ENCODE measurements around the gene TMEM88. TPM values are rescaled to one million over a fixed set of nuclear protein-coding genes. Genes with fewer than 3 reads are reported as not detected.

The TMEM88 gene
- total and polyA plus RNA-seq, 2 of the 8 experiments (the other 6 are each of a cell fraction or from before 2014, with no cell fraction given) = 0.69 to 8.8 TPM

DNA sequence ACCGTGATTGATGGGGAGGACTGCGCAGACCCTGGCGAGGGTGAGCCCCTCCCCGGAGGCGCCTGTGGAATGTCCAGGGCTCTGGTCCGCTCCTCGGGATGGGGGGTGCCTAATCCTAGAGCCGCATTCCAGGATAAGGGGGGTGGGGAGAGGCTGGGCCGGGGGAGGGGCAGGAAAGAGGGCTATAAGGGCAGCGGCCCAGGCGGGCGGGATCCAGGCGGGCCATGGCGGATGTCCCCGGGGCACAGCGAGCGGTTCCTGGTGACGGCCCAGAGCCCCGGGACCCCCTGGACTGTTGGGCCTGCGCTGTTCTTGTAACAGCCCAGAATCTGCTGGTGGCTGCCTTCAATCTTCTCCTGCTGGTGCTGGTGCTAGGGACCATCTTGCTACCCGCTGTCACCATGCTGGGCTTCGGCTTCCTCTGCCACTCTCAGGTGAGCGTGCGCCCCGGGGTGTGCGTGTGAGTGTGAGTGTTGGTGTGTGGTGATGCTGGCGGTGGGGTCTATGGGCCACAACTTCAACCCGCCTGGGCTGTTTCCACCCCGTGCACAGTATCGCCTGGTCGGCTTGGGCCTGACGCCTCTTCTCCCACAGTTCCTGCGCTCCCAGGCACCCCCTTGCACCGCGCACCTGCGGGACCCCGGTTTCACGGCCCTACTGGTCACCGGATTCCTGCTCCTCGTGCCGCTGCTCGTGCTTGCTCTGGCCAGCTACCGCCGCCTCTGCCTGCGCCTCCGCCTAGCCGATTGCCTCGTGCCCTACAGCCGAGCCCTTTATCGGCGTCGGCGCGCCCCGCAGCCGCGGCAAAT, at the start of gene TMEM88 (continued):
- TF ChIP-seq KDM4A (IDR thresholded peaks at IDR 0.05; ENCODE audit: low read depth, low read length, severe bottlenecking) (peak; percentile 40), YY1 (IDR thresholded peaks at IDR 0.05; ENCODE audit: low read depth, low read length) (no peak), JUN (IDR thresholded peaks at IDR 0.05; ENCODE audit: low read depth, low read length) (no peak), RBBP5 (IDR thresholded peaks at IDR 0.05; ENCODE audit: borderline replicate concordance, low read depth, low read length) (no peak), PHF8 (conservative IDR thresholded peaks at IDR 0.05; ENCODE audit: low read depth, low read length) (0 out of 2 replicates have a peak, but pooled peaks have one; percentile 16), ZNF274 (IDR thresholded peaks at IDR 0.05; ENCODE audit: borderline replicate concordance, extremely low read depth, low read length) (no peak), BRCA1 (IDR thresholded peaks at IDR 0.05; ENCODE audit: low read depth, low read length) (no peak), TCF12 (IDR thresholded peaks at IDR 0.05; ENCODE audit: low read depth, low read length) (0 out of 2 replicates have a peak, but pooled peaks have one; percentile 43), SP1 (IDR thresholded peaks at IDR 0.05; ENCODE audit: low read depth, low read length) (0 out of 2 replicates have a peak, but pooled peaks have one; percentile 46), POU5F1 (IDR thresholded peaks at IDR 0.05; ENCODE audit: low read depth, low read length) (no peak), SUZ12 (IDR thresholded peaks at IDR 0.05; ENCODE audit: low read length) (peak; percentile 66; the same call in 1 of the 2 replicates), ASH2L (IDR thresholded peaks at IDR 0.05; ENCODE audit: low read length) (peak; percentile 70), GTF2F1 (IDR thresholded peaks at IDR 0.05; ENCODE audit: borderline replicate concordance, low read depth, low read length) (no peak)
- TF ChIP-seq, protein P1, sequence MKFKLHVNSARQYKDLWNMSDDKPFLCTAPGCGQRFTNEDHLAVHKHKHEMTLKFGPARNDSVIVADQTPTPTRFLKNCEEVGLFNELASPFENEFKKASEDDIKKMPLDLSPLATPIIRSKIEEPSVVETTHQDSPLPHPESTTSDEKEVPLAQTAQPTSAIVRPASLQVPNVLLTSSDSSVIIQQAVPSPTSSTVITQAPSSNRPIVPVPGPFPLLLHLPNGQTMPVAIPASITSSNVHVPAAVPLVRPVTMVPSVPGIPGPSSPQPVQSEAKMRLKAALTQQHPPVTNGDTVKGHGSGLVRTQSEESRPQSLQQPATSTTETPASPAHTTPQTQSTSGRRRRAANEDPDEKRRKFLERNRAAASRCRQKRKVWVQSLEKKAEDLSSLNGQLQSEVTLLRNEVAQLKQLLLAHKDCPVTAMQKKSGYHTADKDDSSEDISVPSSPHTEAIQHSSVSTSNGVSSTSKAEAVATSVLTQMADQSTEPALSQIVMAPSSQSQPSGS (IDR thresholded peaks at IDR 0.05; ENCODE audit: low read length) = no peak; the same call in 1 of the 2 replicates
- TF ChIP-seq, protein P2, sequence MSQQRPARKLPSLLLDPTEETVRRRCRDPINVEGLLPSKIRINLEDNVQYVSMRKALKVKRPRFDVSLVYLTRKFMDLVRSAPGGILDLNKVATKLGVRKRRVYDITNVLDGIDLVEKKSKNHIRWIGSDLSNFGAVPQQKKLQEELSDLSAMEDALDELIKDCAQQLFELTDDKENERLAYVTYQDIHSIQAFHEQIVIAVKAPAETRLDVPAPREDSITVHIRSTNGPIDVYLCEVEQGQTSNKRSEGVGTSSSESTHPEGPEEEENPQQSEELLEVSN (IDR thresholded peaks at IDR 0.05) = peak; percentile 88
- TF ChIP-seq, protein P3, sequence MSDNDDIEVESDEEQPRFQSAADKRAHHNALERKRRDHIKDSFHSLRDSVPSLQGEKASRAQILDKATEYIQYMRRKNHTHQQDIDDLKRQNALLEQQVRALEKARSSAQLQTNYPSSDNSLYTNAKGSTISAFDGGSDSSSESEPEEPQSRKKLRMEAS (IDR thresholded peaks at IDR 0.05) = peak; percentile 90
